Endothelial cell of umbilical vein (primary cell): ENCODE results near the gene HDAC1.

ENCODE experiments used
- GATA2 ChIP-seq: IDR thresholded peaks from 2 replicates; pipeline ENCODE4 v1.7.0; 2011; ENCODE audit warnings: low read depth, mild to moderate bottlenecking, moderate library complexity, mixed read lengths, low read length; ENCODE audit not compliant: insufficient read length, insufficient read depth
- JUN ChIP-seq: IDR thresholded peaks from 2 replicates; pipeline ENCODE4 v1.6.1; 2011; ENCODE audit warnings: borderline replicate concordance, low read depth; ENCODE audit not compliant: insufficient read length, insufficient read depth
- POLR2A ChIP-seq: IDR thresholded peaks from 2 replicates; pipeline ENCODE4 v1.6.1; 2012; ENCODE audit warnings: low read depth, mild to moderate bottlenecking, control low read depth, low read length
- POLR2AphosphoS5 ChIP-seq: IDR thresholded peaks from 2 replicates; pipeline ENCODE4 v1.6.1; 2012; ENCODE audit warnings: low read depth, mild to moderate bottlenecking, control low read depth, low read length, moderate library complexity; ENCODE audit not compliant: insufficient read depth
- TF ChIP-seq, protein P1 (sequence below), 2 donors: IDR thresholded peaks; 1 replicate in 1 of 2; 2 replicates in 1 of 2; pipeline ENCODE4 v1.5.1; 2011; ENCODE audit warnings: low read length in 2 of 2, mild to moderate bottlenecking in 2 of 2, moderate library complexity in 2 of 2, control low read depth in 1 of 2, inconsistent platforms in 1 of 2, low read depth in 1 of 2; ENCODE audit not compliant: insufficient read depth in 1 of 2; ENCODE audit errors: extremely low read depth in 1 of 2
- TF ChIP-seq, protein P2 (sequence below): IDR thresholded peaks from 2 replicates; pipeline ENCODE4 v1.6.1; 2011; ENCODE audit not compliant: insufficient read depth, insufficient read length

DNA sequence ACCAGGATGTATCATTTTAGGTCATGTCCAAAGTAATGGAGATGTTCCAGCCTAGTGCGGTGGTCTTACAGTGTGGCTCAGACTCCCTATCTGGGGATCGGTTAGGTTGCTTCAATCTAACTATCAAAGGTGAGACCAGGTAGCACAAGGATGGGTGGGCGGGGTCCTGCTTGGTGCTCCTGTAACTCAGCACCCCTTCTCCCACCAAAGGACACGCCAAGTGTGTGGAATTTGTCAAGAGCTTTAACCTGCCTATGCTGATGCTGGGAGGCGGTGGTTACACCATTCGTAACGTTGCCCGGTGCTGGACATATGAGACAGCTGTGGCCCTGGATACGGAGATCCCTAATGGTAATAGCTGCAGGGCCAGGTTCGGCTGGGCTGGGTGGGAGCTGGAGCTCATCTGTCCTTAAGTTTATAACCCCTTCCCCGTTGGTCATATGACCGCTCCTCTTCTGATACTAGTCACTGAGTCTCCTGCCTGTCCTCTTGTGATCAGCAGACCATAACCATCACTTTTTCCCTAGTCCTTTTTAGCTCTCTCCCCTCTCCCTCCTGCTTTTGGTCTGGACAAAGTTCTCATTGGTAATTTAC lies 38.8 kb downstream of the HDAC1 start:
- TF ChIP-seq POLR2A (no peak), JUN (no peak), POLR2AphosphoS5 (no peak), GATA2 (no peak)
- TF ChIP-seq, protein P1, sequence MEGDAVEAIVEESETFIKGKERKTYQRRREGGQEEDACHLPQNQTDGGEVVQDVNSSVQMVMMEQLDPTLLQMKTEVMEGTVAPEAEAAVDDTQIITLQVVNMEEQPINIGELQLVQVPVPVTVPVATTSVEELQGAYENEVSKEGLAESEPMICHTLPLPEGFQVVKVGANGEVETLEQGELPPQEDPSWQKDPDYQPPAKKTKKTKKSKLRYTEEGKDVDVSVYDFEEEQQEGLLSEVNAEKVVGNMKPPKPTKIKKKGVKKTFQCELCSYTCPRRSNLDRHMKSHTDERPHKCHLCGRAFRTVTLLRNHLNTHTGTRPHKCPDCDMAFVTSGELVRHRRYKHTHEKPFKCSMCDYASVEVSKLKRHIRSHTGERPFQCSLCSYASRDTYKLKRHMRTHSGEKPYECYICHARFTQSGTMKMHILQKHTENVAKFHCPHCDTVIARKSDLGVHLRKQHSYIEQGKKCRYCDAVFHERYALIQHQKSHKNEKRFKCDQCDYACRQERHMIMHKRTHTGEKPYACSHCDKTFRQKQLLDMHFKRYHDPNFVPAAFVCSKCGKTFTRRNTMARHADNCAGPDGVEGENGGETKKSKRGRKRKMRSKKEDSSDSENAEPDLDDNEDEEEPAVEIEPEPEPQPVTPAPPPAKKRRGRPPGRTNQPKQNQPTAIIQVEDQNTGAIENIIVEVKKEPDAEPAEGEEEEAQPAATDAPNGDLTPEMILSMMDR (IDR thresholded peaks at IDR 0.05; ENCODE audit: extremely low read depth in 1 of 2, insufficient read depth in 1 of 2, low read depth in 1 of 2, low read length in 2 of 2): no peak
- TF ChIP-seq, protein P2, sequence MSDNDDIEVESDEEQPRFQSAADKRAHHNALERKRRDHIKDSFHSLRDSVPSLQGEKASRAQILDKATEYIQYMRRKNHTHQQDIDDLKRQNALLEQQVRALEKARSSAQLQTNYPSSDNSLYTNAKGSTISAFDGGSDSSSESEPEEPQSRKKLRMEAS: no peak
